ENCODE data around the gene ZNF598. TPM values are rescaled to one million over a fixed set of nuclear protein-coding genes. Genes with fewer than 3 reads are reported as not detected.

Gene ZNF598
- total RNA-seq, 2 donors from 2014 or later: 45.6 to 49.5 TPM

DNA sequence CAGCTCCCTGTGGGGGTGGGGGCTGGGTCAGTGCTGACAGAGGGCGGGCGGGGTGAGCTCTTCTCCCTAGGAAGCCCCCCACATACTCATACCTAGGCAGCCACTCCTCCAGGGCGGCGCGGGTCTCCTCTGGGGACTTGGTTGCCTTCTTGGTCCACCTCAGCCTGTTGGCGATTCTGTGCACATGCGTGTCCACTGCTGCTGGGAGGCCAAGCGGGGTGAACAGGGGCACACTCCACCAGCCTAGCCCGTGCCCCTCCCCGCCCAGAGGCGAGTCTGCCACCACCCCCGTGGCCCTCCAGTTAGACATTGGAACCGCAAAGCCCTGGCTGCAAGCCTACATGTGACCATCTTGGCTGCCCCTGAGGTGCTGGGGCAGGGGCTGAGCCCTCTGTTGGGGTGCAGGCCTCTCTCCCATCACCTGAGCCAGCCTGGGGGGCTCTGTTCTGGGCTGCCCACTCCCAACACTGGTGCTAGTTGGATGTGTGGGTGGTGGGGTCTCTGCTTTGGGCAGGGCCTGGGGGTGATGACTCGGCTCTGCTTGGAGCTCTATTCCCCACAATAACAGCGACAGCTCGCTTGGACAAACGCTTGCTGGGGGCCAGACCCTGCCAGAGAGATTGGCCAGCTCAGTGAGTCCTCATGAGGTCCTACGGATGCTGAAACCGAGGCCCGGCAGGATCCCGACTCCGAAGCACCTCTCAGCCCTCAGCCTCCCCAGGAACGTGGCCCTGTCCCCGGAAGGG is 30.6 kb upstream of the ZNF598 start:
- TF ChIP-seq, protein P1, sequence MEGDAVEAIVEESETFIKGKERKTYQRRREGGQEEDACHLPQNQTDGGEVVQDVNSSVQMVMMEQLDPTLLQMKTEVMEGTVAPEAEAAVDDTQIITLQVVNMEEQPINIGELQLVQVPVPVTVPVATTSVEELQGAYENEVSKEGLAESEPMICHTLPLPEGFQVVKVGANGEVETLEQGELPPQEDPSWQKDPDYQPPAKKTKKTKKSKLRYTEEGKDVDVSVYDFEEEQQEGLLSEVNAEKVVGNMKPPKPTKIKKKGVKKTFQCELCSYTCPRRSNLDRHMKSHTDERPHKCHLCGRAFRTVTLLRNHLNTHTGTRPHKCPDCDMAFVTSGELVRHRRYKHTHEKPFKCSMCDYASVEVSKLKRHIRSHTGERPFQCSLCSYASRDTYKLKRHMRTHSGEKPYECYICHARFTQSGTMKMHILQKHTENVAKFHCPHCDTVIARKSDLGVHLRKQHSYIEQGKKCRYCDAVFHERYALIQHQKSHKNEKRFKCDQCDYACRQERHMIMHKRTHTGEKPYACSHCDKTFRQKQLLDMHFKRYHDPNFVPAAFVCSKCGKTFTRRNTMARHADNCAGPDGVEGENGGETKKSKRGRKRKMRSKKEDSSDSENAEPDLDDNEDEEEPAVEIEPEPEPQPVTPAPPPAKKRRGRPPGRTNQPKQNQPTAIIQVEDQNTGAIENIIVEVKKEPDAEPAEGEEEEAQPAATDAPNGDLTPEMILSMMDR (conservative IDR thresholded peaks at IDR 0.05): no peak
- Mint-ChIP-seq H3K4me3 (no peak overlapping the region), H3K4me1 (peaks cover 7% of the 10 kb centered on the region), H3K27ac (peak overlapping the region; percentile 90), H3K27me3 (ENCODE audit: insufficient read depth) (no peaks in the 10 kb centered on the region), H3K9me3 (no peaks in the 10 kb centered on the region), H3K36me3 (ENCODE audit: low read depth) (peaks cover 4% of the 10 kb centered on the region)
- H3K9ac ChIP-seq (ENCODE audit: extremely low read depth, low read length, poor library complexity, severe bottlenecking): no peak overlapping the region
- no peaks in the 10 kb centered on the region for H3K36me3 ChIP-seq (ENCODE audit: control insufficient read depth, insufficient read depth, low read length)
- no peaks in the 10 kb centered on the region for H3K27me3 ChIP-seq (ENCODE audit: control insufficient read depth, insufficient read depth, low read length, poor library complexity, severe bottlenecking)
- H3K4me3 ChIP-seq (ENCODE audit: low read length): no peak overlapping the region
- WGBS, 2 experiments (ENCODE audit: insufficient coverage in 1 of 2, insufficient read length in 1 of 2): 94 to 95% methylated on average over 16 to 24 of the region's 24 CpGs
- DNase-seq: no peak
- H3K9me3 ChIP-seq (ENCODE audit: control insufficient read depth, low read length): no peaks in the 10 kb centered on the region
- H3K27ac ChIP-seq (ENCODE audit: low read depth, low read length): peak overlapping the region; percentile 24
- H3K4me1 ChIP-seq (ENCODE audit: control insufficient read depth, insufficient read depth, low read length): peaks cover 6% of the 10 kb centered on the region

DNA sequence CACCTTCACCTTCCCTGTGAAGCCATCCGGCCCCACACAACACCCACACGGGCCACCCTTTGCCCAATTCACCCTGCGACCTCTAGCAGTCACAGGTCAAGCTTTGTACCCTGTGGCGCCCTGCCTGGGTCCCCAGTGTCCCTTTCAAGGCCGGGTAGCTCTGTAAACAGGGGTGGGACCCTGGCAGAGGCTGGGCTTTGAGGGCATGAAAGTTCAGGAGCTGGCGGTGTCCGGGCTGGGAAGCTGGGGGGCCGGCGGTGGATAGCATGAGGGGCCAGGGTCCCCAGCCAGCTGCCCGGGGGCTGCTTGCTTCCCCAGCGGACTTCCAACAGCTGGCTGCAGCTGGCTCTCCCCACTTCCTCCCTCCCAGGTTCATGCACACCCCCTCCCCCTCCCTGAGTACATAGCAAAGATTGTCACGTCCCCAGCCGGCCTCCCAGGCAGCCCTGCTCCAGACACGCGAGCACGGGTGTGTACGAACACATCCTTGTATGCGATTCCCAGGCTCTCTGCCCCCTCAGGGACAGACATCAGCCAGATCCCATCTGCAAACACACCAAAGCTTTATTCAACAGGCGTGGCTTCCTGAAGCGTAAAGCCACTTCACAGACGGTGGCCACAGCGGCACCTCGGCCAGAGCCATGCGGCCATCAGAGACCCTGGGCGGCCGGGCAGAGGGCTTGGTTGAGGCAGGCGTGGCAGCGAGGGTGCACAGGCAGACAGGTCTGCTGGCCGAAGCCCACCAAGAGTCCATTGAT is 29.8 kb upstream of the ZNF598 start:
- Histone ChIP-seq H3K9me3 (ENCODE audit: control insufficient read depth, low read length) (no peaks in the 10 kb centered on the region), H3K4me1 (ENCODE audit: control insufficient read depth, insufficient read depth, low read length) (peaks cover 6% of the 10 kb centered on the region), H3K27me3 (ENCODE audit: control insufficient read depth, insufficient read depth, low read length, poor library complexity, severe bottlenecking) (no peaks in the 10 kb centered on the region), H3K4me3 (ENCODE audit: low read length) (no peak overlapping the region), H3K27ac (ENCODE audit: low read depth, low read length) (peak overlapping the region; percentile 2), H3K9ac (ENCODE audit: extremely low read depth, low read length, poor library complexity, severe bottlenecking) (no peak overlapping the region), H3K36me3 (ENCODE audit: control insufficient read depth, insufficient read depth, low read length) (no peaks in the 10 kb centered on the region)
- peaks cover 7% of the 10 kb centered on the region for H3K4me1 Mint-ChIP-seq
- DNase-seq: peak; percentile 54
- no peaks in the 10 kb centered on the region for H3K9me3 Mint-ChIP-seq
- TF ChIP-seq, protein P1 (conservative IDR thresholded peaks at IDR 0.05): no peak
- no peak overlapping the region for H3K4me3 Mint-ChIP-seq
- H3K27me3 Mint-ChIP-seq (ENCODE audit: insufficient read depth): no peaks in the 10 kb centered on the region
- peaks cover 4% of the 10 kb centered on the region for H3K36me3 Mint-ChIP-seq (ENCODE audit: low read depth)
- peak overlapping the region; percentile 90 for H3K27ac Mint-ChIP-seq
- WGBS, 2 experiments (ENCODE audit: insufficient coverage in 1 of 2, insufficient read length in 1 of 2): 88 to 95% methylated on average over 22 to 29 of the region's 29 CpGs

DNA sequence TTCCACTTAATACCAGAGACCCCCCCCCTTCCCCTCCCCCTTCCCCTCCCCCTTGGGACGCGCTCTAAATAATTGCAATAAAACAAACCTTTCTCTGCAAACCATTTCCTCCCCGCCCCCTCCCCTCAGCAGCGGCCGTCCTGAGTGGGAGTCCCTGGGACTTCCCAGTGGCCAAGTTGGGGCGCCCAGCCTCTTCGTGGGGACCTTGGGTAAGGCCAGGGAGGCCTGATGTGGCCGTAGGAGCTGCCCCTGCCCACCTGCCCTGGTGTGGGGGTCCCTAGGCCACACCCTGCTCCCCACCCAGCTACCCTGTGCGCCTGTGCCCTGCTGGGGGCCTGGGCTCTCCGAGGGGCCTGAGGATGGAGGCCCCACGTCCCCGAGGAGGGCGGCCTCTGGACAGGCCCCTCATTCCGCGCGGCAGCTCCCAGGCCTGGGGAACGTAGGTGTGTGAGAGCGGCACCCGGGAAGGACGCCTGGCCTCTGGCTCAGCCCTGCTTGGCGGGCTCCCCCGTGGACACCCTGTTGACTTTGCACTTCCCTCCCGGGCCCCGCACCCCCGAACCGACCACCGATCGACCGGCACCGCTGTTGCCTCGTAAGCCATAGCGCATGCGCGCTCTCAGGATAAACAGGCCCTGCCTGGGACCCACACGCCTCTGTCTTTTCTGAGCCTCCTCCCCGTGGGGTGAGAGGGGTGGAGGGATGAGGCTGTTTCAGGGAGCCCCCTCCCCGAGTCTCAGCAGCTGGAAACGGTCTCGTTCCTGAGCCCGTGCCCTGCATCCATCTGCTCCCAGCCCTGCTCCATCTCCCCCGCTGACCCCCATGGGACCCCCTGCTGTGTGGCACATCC is 29.0 kb upstream of the ZNF598 start:
- H3K9me3 Mint-ChIP-seq: no peaks in the 10 kb centered on the region
- H3K27ac Mint-ChIP-seq: peak overlapping the region; percentile 61
- peaks cover 7% of the 10 kb centered on the region for H3K4me1 Mint-ChIP-seq
- no peaks in the 10 kb centered on the region for H3K27me3 Mint-ChIP-seq (ENCODE audit: insufficient read depth)
- Histone ChIP-seq H3K27me3 (ENCODE audit: control insufficient read depth, insufficient read depth, low read length, poor library complexity, severe bottlenecking) (no peaks in the 10 kb centered on the region), H3K27ac (ENCODE audit: low read depth, low read length) (no peak overlapping the region), H3K4me1 (ENCODE audit: control insufficient read depth, insufficient read depth, low read length) (peaks cover 6% of the 10 kb centered on the region), H3K36me3 (ENCODE audit: control insufficient read depth, insufficient read depth, low read length) (no peaks in the 10 kb centered on the region), H3K4me3 (ENCODE audit: low read length) (no peak overlapping the region), H3K9me3 (ENCODE audit: control insufficient read depth, low read length) (no peaks in the 10 kb centered on the region), H3K9ac (ENCODE audit: extremely low read depth, low read length, poor library complexity, severe bottlenecking) (no peak overlapping the region)
- H3K4me3 Mint-ChIP-seq: no peak overlapping the region
- peaks cover 4% of the 10 kb centered on the region for H3K36me3 Mint-ChIP-seq (ENCODE audit: low read depth)
- TF ChIP-seq, protein P1 (conservative IDR thresholded peaks at IDR 0.05): no peak
- no peak for DNase-seq
- 94 to 95% methylated on average over 23 to 41 of the region's 41 CpGs for WGBS, 2 experiments (ENCODE audit: insufficient coverage in 1 of 2, insufficient read length in 1 of 2)

All from endodermal cell (in vitro differentiated cells).